Stimulated activated CD4-positive, alpha-beta T cell treated with anti-CD3 and anti-CD28 coated beads, Interleukin-12 subunit alpha, Interleukin-12 subunit beta, amount 100 ng/mL, for 4 hours (primary cell): ENCODE results near the gene NDUFB6.
A peak's percentile ranks its signal among the peaks of the same experiment; 100 is the strongest.
"Not testable (repeated sequence)": the region's sequence is repeated elsewhere in the genome, so short reads cannot be mapped to it uniquely, and the experiment has no call there.

Experiments
- DNase-seq: peaks from one replicate; pipeline ENCODE4 v3.0.0-alpha.2; 2020

Gene NDUFB6

GRCh38 chr9:32570262-32570661 lies 2.7 kb downstream of the NDUFB6 start:
- no peak for DNase-seq

GRCh38 chr9:32566770-32567169 lies 6.2 kb downstream of the NDUFB6 start:
- DNase-seq, result no peak

DNA sequence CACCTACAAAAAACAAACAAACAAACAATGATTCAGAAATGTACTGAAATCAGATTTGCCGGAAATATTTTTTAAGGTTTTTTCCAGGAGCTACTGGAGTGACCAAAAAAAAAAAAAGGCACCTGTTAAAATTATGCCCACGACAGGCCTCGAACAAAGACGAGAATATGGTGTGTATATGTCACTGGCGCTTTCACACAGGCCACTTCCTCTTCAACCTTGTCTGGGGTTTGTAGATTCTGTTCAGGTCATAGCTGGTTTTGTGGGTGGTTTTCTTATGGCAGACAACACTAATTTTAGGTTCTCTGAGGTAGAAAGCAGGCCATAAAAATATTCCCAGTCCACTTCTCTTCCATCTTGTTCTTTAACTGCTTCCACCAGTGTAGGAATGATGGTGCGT lies 7.0 kb downstream of the NDUFB6 start:
- no peak for DNase-seq

GRCh38 chr9:32558408-32558934 lies 14.5 kb downstream of the NDUFB6 start:
- DNase-seq, result no peak

DNA sequence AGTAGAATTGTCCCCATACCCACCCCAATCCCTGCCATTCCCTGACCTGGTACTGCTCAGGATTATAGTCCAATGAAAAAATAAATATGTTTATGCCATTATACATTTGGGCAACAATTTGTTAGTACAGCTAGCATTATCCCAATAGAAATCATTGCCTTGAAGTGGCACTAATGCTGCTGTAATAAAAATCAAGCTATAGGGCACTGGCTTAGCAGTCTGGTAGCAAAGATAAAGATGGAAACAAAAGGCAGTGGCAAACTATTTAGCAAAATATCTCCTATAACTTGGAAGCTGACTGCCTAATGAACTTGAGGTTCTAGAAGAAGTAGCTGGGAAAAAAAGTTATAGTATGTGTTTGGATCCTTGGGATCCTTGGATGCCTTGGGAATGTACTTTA lies 18.4 kb downstream of the NDUFB6 start:
- DNase-seq, result no peak

GRCh38 chr9:32554107-32554506 lies 18.9 kb downstream of the NDUFB6 start:
- no peak for DNase-seq

DNA sequence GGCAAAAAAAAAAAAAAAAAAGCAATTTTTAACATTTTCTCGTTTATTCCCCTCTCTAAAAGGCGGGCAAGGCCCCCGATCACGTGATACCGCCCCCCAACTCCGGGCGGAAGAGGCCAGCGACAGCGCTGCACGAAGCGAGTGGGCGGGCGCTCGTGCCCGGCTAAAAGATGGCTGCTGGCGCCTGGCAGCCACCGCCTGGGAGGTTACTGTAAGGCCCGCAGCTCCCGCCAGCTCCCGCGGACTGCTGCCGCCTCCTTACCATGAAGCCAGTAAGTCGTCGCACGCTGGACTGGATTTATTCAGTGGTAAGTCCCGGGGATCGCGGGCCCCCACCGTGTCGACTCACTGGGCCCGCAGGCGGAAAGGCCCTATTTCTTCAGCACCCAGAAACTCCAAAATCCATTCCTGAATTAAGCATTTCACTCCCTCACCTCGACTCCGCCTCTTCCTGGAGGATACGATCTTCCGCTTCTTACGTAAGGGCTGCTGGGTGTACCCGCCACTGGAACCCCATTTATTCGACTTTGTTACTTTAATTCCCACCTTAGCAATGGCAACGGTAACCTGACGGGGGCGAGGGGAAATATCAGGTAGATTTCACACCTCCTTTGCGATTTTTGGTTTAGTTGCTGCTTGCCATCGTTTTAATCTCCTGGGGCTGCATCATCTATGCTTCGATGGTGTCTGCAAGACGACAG lies 20.6 kb downstream of the NDUFB6 start, which contains the start of the genes SMIM27 and TOPORS:
SMIM27 (plus strand) TSS at position 156 of the 701 bp plus-strand sequence; CDS start at position 264, 108 bp downstream.
TOPORS (minus strand) TSS at position 415 of the 701 bp plus-strand sequence; CDS start at position 265, 150 bp downstream.
- DNase-seq, result peak; percentile 88

DNA sequence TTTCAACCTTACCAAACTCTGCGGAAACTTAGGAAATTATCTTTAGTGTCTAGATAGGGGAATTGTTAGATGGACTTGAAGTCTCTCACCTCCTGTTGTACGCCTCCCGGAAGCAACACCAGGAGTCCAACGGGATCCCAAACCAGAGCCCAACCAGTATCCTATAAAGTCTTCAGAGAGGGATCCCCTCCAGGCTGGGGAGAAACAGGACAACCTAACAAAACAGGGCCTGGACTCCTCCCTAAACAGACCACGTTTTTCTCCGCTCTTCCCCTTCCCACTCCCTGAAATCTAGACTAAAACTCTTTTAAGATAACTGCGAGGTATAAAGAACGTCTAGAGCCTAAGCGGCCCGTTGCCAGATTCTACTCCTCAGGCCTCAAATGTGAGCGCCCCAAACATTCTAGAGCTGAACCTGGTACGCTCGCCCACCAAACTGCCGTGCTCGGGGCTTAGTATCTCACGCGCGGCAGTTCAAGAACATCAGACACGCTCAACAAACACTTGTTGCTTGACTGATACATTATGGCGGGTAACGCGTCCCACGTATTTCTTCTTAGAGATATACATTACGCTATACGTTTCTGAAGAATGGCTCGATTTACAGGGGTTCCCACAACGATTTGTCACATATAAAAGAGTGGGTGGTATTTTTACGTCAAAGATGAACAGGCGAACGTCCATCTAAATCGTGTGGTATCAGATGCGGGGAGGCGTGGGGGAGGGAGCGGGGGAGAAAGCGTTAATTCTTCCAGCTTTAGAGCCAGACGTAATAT lies 21.5 kb downstream of the NDUFB6 start:
- DNase-seq, result peak; percentile 39

GRCh38 chr9:32550562-32551275 lies 22.2 kb downstream of the NDUFB6 start:
- peak; percentile 88 for DNase-seq

GRCh38 chr9:32550150-32550561 lies 22.8 kb downstream of the NDUFB6 start:
- no peak for DNase-seq

- DNase-seq, result not testable (repeated sequence)
Measured at GRCh38 chr9:32548213-32548612, 24.7 kb downstream of the NDUFB6 start.

- no peak for DNase-seq
Measured at GRCh38 chr9:32545884-32546283, 27.1 kb downstream of the NDUFB6 start.

- DNase-seq, result no peak
Measured at GRCh38 chr9:32543047-32543446, 29.9 kb downstream of the NDUFB6 start.

GRCh38 chr9:32533816-32534215 lies 39.1 kb downstream of the NDUFB6 start:
- DNase-seq, result no peak

DNA sequence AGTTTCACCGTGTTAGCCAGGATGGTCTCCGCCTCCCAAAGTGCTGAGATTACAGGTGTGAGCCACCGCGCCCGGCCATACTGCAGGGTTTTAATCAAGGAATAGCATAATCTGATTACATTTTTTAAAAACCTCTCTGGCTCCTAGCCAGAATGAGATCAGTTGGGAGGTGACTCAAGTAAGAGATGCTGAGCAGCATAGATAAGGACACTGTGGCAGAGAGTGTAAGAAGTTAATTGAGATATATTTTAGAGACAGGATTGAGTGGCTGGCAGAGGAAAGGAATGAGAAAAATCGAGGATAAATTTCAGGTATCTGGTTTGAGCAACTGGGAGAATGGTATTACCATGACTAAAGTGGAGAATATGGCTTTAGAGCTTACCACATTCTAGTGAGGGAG lies 39.6 kb downstream of the NDUFB6 start:
- no peak for DNase-seq

DNA sequence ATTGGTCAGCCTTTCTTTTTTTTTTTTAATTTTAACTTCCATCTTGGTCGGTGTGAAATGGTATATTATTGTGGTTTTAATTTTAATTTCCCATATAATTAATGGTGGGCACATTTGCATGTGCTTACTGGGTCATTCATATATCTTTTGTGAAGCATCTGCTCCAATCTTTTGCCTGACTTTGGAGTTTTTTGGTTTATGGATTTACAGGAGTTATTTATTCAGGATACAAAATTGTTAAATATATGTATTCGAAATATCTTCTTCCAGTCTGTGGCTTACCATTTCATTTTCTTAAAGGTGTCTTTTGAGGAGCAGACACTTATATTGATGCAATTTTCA lies 46.3 kb downstream of the NDUFB6 start:
- DNase-seq, result no peak

GRCh38 chr9:32526041-32526706 lies 46.8 kb downstream of the NDUFB6 start, which contains the start of gene RIGI:
TSS of gene RIGI (minus strand) at chr9:32526196. CDS start at chr9:32526166, 30 bp downstream.
- DNase-seq, result peak; percentile 65

DNA sequence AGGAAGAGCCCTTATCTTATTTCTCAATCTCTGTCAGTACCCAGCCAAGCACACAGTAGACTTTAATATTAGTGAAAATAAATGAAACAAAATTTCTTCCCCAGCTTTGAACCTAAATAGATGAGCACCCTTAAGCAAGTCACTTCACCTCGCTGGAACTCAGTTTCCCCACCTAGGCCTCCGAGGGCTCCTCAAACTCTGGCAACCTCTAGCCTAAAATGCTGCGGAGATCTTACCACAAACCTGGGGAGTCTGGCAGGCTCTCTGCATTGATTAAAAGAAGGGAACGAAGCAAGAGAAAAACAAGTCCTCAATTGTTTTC lies 47.3 kb downstream of the NDUFB6 start:
- DNase-seq, result no peak

DNA sequence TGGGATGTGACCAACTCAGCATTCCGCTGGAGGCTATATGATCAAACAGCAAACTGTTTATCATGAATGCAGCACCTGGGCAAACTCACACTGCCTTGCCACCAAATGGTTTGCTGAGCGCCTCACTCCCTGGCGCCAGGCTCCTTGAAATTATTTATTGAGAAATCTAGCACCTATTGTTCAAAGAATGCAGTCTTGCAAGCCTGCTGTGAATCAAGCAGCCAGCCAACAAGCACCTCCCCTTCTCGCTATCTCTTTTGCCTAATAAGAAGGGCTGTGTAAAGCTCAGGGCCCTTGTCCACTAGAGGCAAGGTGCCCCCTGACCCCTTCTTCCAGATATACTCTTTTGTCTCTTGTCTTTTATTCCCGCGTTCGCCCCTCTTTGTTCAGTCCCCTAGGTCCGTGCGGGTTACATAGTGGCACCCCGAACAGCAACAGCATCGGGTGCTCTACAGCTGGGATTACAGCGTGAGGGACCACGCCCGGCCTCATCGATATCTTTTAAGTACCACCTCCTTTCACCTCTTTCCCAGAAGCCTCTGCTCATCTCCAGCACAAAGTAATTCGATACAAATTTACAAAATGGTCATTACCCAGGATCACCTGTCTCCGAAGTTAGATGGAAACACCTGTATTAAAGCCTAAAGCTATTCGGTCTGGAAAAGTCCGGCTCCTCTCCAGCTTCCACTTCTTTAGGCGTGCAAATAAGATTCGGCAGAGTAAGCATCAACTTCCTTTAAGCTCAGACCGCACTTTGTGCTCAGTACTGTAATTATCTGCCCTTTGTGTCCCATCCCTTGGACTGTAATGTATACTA lies 47.9 kb downstream of the NDUFB6 start:
- DNase-seq, result peak; percentile 1

DNA sequence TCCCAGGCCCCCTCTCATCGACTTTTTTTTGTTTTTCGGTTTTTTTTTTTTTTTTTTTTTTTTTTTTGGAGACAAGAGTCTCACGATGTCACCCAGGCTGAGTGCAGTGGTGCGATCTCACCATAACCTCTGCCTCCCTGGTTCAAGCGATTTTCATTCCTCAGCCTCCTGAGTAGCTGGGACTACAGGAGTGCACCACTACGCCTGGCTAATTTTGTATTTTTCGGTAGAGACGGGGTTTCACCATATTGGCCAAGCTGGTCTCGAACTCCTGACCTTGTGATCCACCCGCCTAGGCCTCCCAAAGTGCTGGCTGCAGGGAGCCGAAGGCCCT lies 48.4 kb downstream of the NDUFB6 start:
- DNase-seq, result not testable (repeated sequence)

DNA sequence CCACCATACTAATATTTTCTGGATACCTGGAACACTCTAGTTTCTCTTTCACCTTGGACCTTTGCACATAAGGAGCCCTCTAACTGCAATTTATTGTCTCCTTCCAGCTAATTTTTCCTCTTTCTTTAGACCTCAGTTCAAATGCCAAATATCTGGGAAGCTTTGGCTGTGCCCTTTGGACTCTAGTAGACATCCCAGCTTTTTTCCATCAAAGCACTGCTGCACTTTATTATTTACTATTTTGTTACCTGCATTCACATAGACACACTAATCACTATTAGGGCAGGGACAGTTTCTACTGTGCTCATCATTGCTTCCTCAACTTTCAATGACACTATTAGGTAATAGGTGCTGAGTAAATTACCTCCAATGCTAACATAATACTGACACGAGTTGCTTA lies 49.0 kb downstream of the NDUFB6 start:
- no peak for DNase-seq

GRCh38 chr9:32518276-32518675 lies 54.7 kb downstream of the NDUFB6 start:
- DNase-seq, result no peak
